ENCODE results near the gene LEKR1.
A peak's percentile ranks its signal among the peaks of the same experiment; 100 is the strongest.
"Not testable (repeated sequence)": the region's sequence is repeated elsewhere in the genome, so short reads cannot be mapped to it uniquely, and the experiment has no call there.

The LEKR1 gene

DNA sequence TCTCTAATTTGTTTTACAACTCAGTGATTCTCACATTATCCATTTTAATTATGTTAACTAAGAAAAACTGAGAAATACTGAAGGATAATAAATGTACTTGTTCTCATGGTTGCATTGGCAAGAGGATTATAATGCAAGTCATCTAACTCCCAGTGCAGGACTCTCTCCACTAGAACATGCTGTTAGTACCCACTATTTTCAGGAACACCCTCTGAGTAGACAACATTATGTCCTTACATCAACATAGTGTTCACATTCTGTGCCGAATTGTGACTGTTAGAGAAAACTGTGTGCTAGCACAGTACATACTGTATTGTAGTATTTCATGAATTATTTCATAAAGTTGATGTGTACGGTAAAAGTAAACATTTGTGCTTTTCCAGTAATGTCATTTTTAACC is 80.1 kb downstream of the LEKR1 start (continued):
- TF ChIP-seq, protein P1, sequence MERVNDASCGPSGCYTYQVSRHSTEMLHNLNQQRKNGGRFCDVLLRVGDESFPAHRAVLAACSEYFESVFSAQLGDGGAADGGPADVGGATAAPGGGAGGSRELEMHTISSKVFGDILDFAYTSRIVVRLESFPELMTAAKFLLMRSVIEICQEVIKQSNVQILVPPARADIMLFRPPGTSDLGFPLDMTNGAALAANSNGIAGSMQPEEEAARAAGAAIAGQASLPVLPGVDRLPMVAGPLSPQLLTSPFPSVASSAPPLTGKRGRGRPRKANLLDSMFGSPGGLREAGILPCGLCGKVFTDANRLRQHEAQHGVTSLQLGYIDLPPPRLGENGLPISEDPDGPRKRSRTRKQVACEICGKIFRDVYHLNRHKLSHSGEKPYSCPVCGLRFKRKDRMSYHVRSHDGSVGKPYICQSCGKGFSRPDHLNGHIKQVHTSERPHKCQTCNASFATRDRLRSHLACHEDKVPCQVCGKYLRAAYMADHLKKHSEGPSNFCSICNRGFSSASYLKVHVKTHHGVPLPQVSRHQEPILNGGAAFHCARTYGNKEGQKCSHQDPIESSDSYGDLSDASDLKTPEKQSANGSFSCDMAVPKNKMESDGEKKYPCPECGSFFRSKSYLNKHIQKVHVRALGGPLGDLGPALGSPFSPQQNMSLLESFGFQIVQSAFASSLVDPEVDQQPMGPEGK (CRISPR knock-in tag; IDR thresholded peaks at IDR 0.05; ENCODE audit: borderline replicate concordance): no peak
- TF ChIP-seq ZFP30 (CRISPR knock-in tag; IDR thresholded peaks at IDR 0.05) (no peak), ZC3H10 (CRISPR knock-in tag; IDR thresholded peaks at IDR 0.05) (no peak), ZNF8 (CRISPR knock-in tag; IDR thresholded peaks at IDR 0.05) (no peak)

DNA sequence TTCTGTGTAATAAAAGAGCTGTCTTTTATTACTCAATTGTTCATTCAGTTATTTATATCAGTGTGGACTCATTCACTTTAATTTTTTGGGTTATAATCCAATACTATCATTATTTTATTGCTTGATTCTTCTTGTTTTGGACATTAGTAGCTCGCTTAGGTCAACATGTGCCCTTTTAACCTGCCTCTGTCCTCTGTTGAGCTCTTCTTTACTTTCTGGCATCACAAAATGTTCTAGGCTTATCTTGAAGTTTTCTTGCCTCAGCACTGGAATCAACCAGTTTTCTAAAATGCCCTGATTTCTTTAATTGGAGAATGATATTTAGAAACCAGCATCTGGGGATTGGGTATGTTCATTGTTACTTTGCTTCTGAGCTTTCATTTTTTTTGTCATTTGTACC is 82.2 kb downstream of the LEKR1 start:
- no peak for ATAC-seq
- no peak for TF ChIP-seq TCF4 (CRISPR knock-in tag; IDR thresholded peaks at IDR 0.05; ENCODE audit: borderline replicate concordance)
- TF ChIP-seq ZC3H10 (CRISPR knock-in tag; IDR thresholded peaks at IDR 0.05): no peak
- TF ChIP-seq PPARA (CRISPR knock-in tag; IDR thresholded peaks at IDR 0.05; ENCODE audit: borderline replicate concordance): no peak
- TF ChIP-seq TOX (CRISPR knock-in tag; IDR thresholded peaks at IDR 0.05; ENCODE audit: borderline replicate concordance): no peak
- TF ChIP-seq, protein P2, sequence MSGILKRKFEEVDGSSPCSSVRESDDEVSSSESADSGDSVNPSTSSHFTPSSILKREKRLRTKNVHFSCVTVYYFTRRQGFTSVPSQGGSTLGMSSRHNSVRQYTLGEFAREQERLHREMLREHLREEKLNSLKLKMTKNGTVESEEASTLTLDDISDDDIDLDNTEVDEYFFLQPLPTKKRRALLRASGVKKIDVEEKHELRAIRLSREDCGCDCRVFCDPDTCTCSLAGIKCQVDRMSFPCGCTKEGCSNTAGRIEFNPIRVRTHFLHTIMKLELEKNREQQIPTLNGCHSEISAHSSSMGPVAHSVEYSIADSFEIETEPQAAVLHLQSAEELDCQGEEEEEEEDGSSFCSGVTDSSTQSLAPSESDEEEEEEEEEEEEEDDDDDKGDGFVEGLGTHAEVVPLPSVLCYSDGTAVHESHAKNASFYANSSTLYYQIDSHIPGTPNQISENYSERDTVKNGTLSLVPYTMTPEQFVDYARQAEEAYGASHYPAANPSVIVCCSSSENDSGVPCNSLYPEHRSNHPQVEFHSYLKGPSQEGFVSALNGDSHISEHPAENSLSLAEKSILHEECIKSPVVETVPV (CRISPR knock-in tag; IDR thresholded peaks at IDR 0.05): no peak
- TF ChIP-seq ESRRG (CRISPR knock-in tag; IDR thresholded peaks at IDR 0.05): no peak
- no peak for TF ChIP-seq CSDC2 (CRISPR knock-in tag; IDR thresholded peaks at IDR 0.05)
- TF ChIP-seq, protein P3, sequence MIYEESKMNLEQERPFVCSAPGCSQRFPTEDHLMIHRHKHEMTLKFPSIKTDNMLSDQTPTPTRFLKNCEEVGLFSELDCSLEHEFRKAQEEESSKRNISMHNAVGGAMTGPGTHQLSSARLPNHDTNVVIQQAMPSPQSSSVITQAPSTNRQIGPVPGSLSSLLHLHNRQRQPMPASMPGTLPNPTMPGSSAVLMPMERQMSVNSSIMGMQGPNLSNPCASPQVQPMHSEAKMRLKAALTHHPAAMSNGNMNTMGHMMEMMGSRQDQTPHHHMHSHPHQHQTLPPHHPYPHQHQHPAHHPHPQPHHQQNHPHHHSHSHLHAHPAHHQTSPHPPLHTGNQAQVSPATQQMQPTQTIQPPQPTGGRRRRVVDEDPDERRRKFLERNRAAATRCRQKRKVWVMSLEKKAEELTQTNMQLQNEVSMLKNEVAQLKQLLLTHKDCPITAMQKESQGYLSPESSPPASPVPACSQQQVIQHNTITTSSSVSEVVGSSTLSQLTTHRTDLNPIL (CRISPR knock-in tag; IDR thresholded peaks at IDR 0.05; ENCODE audit: low read depth): no peak
- no peak for TF ChIP-seq RARB (CRISPR knock-in tag; IDR thresholded peaks at IDR 0.05)
- TF ChIP-seq ZFP30 (CRISPR knock-in tag; IDR thresholded peaks at IDR 0.05): no peak
- TF ChIP-seq GLIS3 (CRISPR knock-in tag; IDR thresholded peaks at IDR 0.05): no peak
- no peak for TF ChIP-seq ISL1 (CRISPR knock-in tag; IDR thresholded peaks at IDR 0.05)
- TF ChIP-seq, protein P4, sequence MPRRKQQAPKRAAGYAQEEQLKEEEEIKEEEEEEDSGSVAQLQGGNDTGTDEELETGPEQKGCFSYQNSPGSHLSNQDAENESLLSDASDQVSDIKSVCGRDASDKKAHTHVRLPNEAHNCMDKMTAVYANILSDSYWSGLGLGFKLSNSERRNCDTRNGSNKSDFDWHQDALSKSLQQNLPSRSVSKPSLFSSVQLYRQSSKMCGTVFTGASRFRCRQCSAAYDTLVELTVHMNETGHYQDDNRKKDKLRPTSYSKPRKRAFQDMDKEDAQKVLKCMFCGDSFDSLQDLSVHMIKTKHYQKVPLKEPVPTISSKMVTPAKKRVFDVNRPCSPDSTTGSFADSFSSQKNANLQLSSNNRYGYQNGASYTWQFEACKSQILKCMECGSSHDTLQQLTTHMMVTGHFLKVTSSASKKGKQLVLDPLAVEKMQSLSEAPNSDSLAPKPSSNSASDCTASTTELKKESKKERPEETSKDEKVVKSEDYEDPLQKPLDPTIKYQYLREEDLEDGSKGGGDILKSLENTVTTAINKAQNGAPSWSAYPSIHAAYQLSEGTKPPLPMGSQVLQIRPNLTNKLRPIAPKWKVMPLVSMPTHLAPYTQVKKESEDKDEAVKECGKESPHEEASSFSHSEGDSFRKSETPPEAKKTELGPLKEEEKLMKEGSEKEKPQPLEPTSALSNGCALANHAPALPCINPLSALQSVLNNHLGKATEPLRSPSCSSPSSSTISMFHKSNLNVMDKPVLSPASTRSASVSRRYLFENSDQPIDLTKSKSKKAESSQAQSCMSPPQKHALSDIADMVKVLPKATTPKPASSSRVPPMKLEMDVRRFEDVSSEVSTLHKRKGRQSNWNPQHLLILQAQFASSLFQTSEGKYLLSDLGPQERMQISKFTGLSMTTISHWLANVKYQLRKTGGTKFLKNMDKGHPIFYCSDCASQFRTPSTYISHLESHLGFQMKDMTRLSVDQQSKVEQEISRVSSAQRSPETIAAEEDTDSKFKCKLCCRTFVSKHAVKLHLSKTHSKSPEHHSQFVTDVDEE (CRISPR knock-in tag; IDR thresholded peaks at IDR 0.05): no peak
- no peak for TF ChIP-seq ZFP3 (CRISPR knock-in tag; IDR thresholded peaks at IDR 0.05)
- TF ChIP-seq OSR1 (CRISPR knock-in tag; IDR thresholded peaks at IDR 0.05): no peak
- no peak for TF ChIP-seq ZNF565 (CRISPR knock-in tag; conservative IDR thresholded peaks at IDR 0.05; ENCODE audit: low read depth)
- no peak for TF ChIP-seq ARNTL (CRISPR knock-in tag; IDR thresholded peaks at IDR 0.05; ENCODE audit: borderline replicate concordance, low read depth)

DNA sequence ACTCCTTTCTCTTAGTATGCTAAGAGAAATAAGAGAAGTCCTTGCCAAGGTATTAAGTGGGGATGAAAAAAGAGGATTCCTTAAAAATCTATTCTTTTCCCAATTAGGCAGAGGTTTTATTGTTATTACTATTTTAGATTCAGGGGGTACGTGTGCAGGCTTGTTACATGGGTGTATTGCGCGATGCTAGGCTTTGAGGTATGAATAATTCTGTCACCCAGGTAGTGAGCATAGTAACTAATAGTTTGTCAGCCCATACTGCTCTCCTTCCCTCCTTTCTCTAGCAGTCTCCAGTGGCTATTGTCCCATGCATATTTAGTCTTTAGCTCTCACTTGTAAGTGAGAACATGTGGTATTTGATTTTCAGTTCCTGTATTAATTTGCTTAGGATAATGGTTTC is 83.9 kb downstream of the LEKR1 start:
- TF ChIP-seq ZNF70 (CRISPR knock-in tag; IDR thresholded peaks at IDR 0.05) (no peak), CSDC2 (CRISPR knock-in tag; IDR thresholded peaks at IDR 0.05) (no peak), ZFP30 (CRISPR knock-in tag; IDR thresholded peaks at IDR 0.05) (no peak), GLIS3 (CRISPR knock-in tag; IDR thresholded peaks at IDR 0.05) (no peak), ZNF565 (CRISPR knock-in tag; conservative IDR thresholded peaks at IDR 0.05; ENCODE audit: low read depth) (no peak), OSR1 (CRISPR knock-in tag; IDR thresholded peaks at IDR 0.05) (no peak), RARB (CRISPR knock-in tag; IDR thresholded peaks at IDR 0.05) (no peak), ZFP3 (CRISPR knock-in tag; IDR thresholded peaks at IDR 0.05) (no peak), ESRRG (CRISPR knock-in tag; IDR thresholded peaks at IDR 0.05) (no peak), ISL1 (CRISPR knock-in tag; IDR thresholded peaks at IDR 0.05) (no peak)
- TF ChIP-seq, protein P1 (CRISPR knock-in tag; IDR thresholded peaks at IDR 0.05; ENCODE audit: borderline replicate concordance): no peak
- TF ChIP-seq, protein P3 (CRISPR knock-in tag; IDR thresholded peaks at IDR 0.05; ENCODE audit: low read depth): no peak
- no peak for ATAC-seq

DNA sequence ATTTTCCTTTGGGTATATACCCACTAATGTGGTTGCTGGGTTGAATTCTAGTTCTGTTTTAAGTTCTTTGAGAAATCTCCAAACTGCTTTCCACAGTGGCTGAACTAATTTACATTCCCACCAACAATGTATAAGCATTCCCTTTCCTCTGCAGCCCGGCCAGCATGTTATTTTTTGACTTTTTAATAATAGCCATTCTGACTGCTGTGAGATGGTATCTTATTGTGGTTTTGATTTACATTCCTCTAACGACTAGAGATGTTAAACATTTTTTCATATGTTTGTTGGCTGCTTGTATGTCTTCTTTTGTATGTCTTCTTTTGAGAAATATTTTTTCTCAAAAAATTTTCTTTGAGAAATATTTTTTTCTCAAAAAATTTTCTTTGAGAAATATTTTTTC is 84.7 kb downstream of the LEKR1 start:
- ATAC-seq: peak; percentile 79

DNA sequence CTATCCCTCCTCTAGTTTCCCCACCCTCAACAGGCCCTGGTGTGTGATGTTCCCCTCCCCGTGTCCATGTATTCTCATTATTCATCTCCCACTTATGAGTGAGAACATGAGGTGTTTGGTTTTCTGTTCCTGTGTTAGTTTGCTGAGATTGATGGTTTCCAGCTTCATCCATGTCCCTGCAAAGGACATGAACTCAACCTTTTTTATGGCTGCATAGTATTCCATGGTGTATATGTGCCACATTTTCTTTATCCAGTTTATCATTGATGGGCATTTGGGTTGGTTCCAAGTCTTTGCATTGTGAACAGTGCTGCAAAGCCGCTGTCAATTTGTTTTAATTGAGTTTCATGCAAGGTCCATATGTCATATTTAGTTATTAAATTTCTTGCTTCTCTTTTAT is 88.1 kb downstream of the LEKR1 start:
- ATAC-seq: not testable (repeated sequence)
